ENCODE data around the gene NBAS. TPM values are rescaled to one million over a fixed set of nuclear protein-coding genes. Genes with fewer than 3 reads are reported as not detected.
"Not testable (repeated sequence)": the region's sequence is repeated elsewhere in the genome, so short reads cannot be mapped to it uniquely, and the experiment has no call there.

Gene NBAS
- total and polyA plus RNA-seq, 3 experiments from 2014 or later = 22.0 to 34.1 (median 30.6) TPM

GRCh38 chr2:15531095-15531854, 29.9 kb downstream of the NBAS start:
- H3K9me3 ChIP-seq (ENCODE audit: low read length) = no peaks in the 10 kb centered on the region
- Mint-ChIP-seq H3K9me3 (no peaks in the 10 kb centered on the region), H3K4me1 (peaks cover 0 to 4% (median 0%) of the 10 kb centered on the region in 3 donors), H3K27me3 (no peaks in the 10 kb centered on the region), H3K27ac (no peak overlapping the region), H3K4me3 (no peak overlapping the region), H3K36me3 (peaks cover 8 to 65% (median 34%) of the 10 kb centered on the region in 3 donors)
- POLR2A ChIA-PET = no interaction called here
- no peak overlapping the region for H3K4me3 ChIP-seq (ENCODE audit: low read length)
- DNase-seq = no peak
- no peaks in the 10 kb centered on the region for H3K4me1 ChIP-seq (ENCODE audit: insufficient read depth, low read length)
- no peaks in the 10 kb centered on the region for H3K27me3 ChIP-seq (ENCODE audit: insufficient read depth, low read length, poor library complexity, severe bottlenecking)
- no peak overlapping the region for H3K27ac ChIP-seq (ENCODE audit: low read depth, low read length)
- H3K36me3 ChIP-seq (ENCODE audit: insufficient read depth, low read length) = no peaks in the 10 kb centered on the region
- CTCF ChIA-PET = no interaction called here

GRCh38 chr2:15527074-15527739, 33.9 kb downstream of the NBAS start:
- ChIA-PET CTCF (interaction anchor here (1.1 kb wide), 1 partner anchor 50 kb away, joined by 3 read pairs; no protein-coding TSS in a partner anchor), POLR2A (no interaction called here)
- Mint-ChIP-seq H3K27me3 (no peaks in the 10 kb centered on the region), H3K4me1 (peaks cover 0 to 4% (median 0%) of the 10 kb centered on the region in 3 donors), H3K4me3 (no peak overlapping the region), H3K27ac (peak overlapping the region in 1 of 8 donors; percentile 30), H3K9me3 (no peaks in the 10 kb centered on the region), H3K36me3 (peaks cover 21 to 60% (median 40%) of the 10 kb centered on the region in 3 donors)
- no peaks in the 10 kb centered on the region for H3K27me3 ChIP-seq (ENCODE audit: insufficient read depth, low read length, poor library complexity, severe bottlenecking)
- no peak overlapping the region for H3K4me3 ChIP-seq (ENCODE audit: low read length)
- H3K27ac ChIP-seq (ENCODE audit: low read depth, low read length) = no peak overlapping the region
- H3K4me1 ChIP-seq (ENCODE audit: insufficient read depth, low read length) = no peaks in the 10 kb centered on the region
- H3K9me3 ChIP-seq (ENCODE audit: low read length) = no peaks in the 10 kb centered on the region
- peaks cover 5% of the 10 kb centered on the region for H3K36me3 ChIP-seq (ENCODE audit: insufficient read depth, low read length)
- no peak for DNase-seq

- no peaks in the 10 kb centered on the region for H3K9me3 Mint-ChIP-seq
- Histone ChIP-seq H3K4me1 (ENCODE audit: insufficient read depth, low read length) (no peaks in the 10 kb centered on the region), H3K36me3 (ENCODE audit: insufficient read depth, low read length) (peaks cover 5% of the 10 kb centered on the region), H3K27me3 (ENCODE audit: insufficient read depth, low read length, poor library complexity, severe bottlenecking) (no peaks in the 10 kb centered on the region), H3K27ac (ENCODE audit: low read depth, low read length) (no peak overlapping the region), H3K4me3 (ENCODE audit: low read length) (no peak overlapping the region), H3K9me3 (ENCODE audit: low read length) (no peaks in the 10 kb centered on the region)
- H3K36me3 Mint-ChIP-seq = peaks cover 23 to 60% (median 30%) of the 10 kb centered on the region in 3 donors
- ChIA-PET CTCF (interaction anchor here (1.2 kb wide), 1 partner anchor 11 kb away, joined by 3 read pairs; no protein-coding TSS in a partner anchor), POLR2A (no interaction called here)
- no peak overlapping the region for H3K4me3 Mint-ChIP-seq
- no peak overlapping the region for H3K27ac Mint-ChIP-seq
- no peaks in the 10 kb centered on the region for H3K27me3 Mint-ChIP-seq
- DNase-seq = no peak
- H3K4me1 Mint-ChIP-seq = no peaks in the 10 kb centered on the region
Measured at GRCh38 chr2:15521641-15522181, 39.4 kb downstream of the NBAS start.

GRCh38 chr2:15520346-15520745, 40.8 kb downstream of the NBAS start:
- peaks cover 5% of the 10 kb centered on the region for H3K36me3 ChIP-seq (ENCODE audit: insufficient read depth, low read length)
- H3K9me3 ChIP-seq (ENCODE audit: low read length) = no peaks in the 10 kb centered on the region
- Mint-ChIP-seq H3K4me1 (peaks cover 0 to 5% (median 0%) of the 10 kb centered on the region in 3 donors), H3K4me3 (no peak overlapping the region), H3K36me3 (peaks cover 16 to 61% (median 32%) of the 10 kb centered on the region in 3 donors), H3K27ac (no peak overlapping the region), H3K9me3 (no peaks in the 10 kb centered on the region), H3K27me3 (no peaks in the 10 kb centered on the region)
- no peaks in the 10 kb centered on the region for H3K4me1 ChIP-seq (ENCODE audit: insufficient read depth, low read length)
- CTCF ChIA-PET = interaction anchor here (1.2 kb wide), 1 partner anchor 10 kb away, joined by 3 read pairs; no protein-coding TSS in a partner anchor
- no peaks in the 10 kb centered on the region for H3K27me3 ChIP-seq (ENCODE audit: insufficient read depth, low read length, poor library complexity, severe bottlenecking)
- no peak for DNase-seq
- H3K4me3 ChIP-seq (ENCODE audit: low read length) = no peak overlapping the region
- POLR2A ChIA-PET = no interaction called here
- no peak overlapping the region for H3K27ac ChIP-seq (ENCODE audit: low read depth, low read length)

GRCh38 chr2:15518759-15519158, 42.4 kb downstream of the NBAS start:
- H3K9me3 Mint-ChIP-seq; H3K4me3 ChIP-seq (ENCODE audit: low read length); H3K4me1 ChIP-seq (ENCODE audit: insufficient read depth, low read length); H3K4me1 Mint-ChIP-seq; H3K27ac ChIP-seq (ENCODE audit: low read depth, low read length); H3K36me3 ChIP-seq (ENCODE audit: insufficient read depth, low read length); CTCF ChIA-PET; H3K27me3 ChIP-seq (ENCODE audit: insufficient read depth, low read length, poor library complexity, severe bottlenecking); H3K9me3 ChIP-seq (ENCODE audit: low read length); H3K27me3 Mint-ChIP-seq; DNase-seq; H3K4me3 Mint-ChIP-seq; POLR2A ChIA-PET: not testable (repeated sequence)
- Mint-ChIP-seq H3K27ac (peak overlapping the region in 1 of 8 donors; percentile 56), H3K36me3 (peaks cover 7 to 61% (median 26%) of the 10 kb centered on the region in 3 donors)

- Mint-ChIP-seq H3K27ac (no peak overlapping the region), H3K4me3 (no peak overlapping the region), H3K27me3 (no peaks in the 10 kb centered on the region), H3K4me1 (peaks cover 0 to 5% (median 0%) of the 10 kb centered on the region in 3 donors), H3K36me3 (peaks cover 11 to 64% (median 26%) of the 10 kb centered on the region in 3 donors), H3K9me3 (no peaks in the 10 kb centered on the region)
- DNase-seq = no peak
- ChIA-PET POLR2A (no interaction called here), CTCF (no interaction called here)
- no peak overlapping the region for H3K27ac ChIP-seq (ENCODE audit: low read depth, low read length)
- H3K27me3 ChIP-seq (ENCODE audit: insufficient read depth, low read length, poor library complexity, severe bottlenecking) = no peaks in the 10 kb centered on the region
- H3K4me3 ChIP-seq (ENCODE audit: low read length) = no peak overlapping the region
- H3K36me3 ChIP-seq (ENCODE audit: insufficient read depth, low read length) = peaks cover 5% of the 10 kb centered on the region
- no peaks in the 10 kb centered on the region for H3K9me3 ChIP-seq (ENCODE audit: low read length)
- no peaks in the 10 kb centered on the region for H3K4me1 ChIP-seq (ENCODE audit: insufficient read depth, low read length)
Measured at GRCh38 chr2:15517793-15518192, 43.3 kb downstream of the NBAS start.

GRCh38 chr2:15511686-15512085, 49.4 kb downstream of the NBAS start:
- H3K4me3 Mint-ChIP-seq = no peak overlapping the region
- peaks cover 3 to 5% (median 4%) of the 10 kb centered on the region in 3 donors for H3K4me1 Mint-ChIP-seq
- Histone ChIP-seq H3K4me3 (ENCODE audit: low read length) (no peak overlapping the region), H3K27me3 (ENCODE audit: insufficient read depth, low read length, poor library complexity, severe bottlenecking) (no peaks in the 10 kb centered on the region), H3K9me3 (ENCODE audit: low read length) (no peaks in the 10 kb centered on the region), H3K4me1 (ENCODE audit: insufficient read depth, low read length) (no peaks in the 10 kb centered on the region), H3K27ac (ENCODE audit: low read depth, low read length) (no peak overlapping the region), H3K36me3 (ENCODE audit: insufficient read depth, low read length) (peaks cover 22% of the 10 kb centered on the region)
- no peak for DNase-seq
- H3K9me3 Mint-ChIP-seq = no peaks in the 10 kb centered on the region
- no peak overlapping the region for H3K27ac Mint-ChIP-seq
- H3K36me3 Mint-ChIP-seq = peaks cover 10 to 83% (median 42%) of the 10 kb centered on the region in 3 donors
- ChIA-PET CTCF (no interaction called here), POLR2A (no interaction called here)
- no peaks in the 10 kb centered on the region for H3K27me3 Mint-ChIP-seq

- Mint-ChIP-seq H3K9me3 (no peaks in the 10 kb centered on the region), H3K27ac (no peak overlapping the region)
Measured at GRCh38 chr2:15510552-15510951, 50.6 kb downstream of the NBAS start.

More at GRCh38 chr2:15510552-15510951, 50.6 kb downstream of the NBAS start:
- no peak for DNase-seq
- H3K36me3 ChIP-seq (ENCODE audit: insufficient read depth, low read length) = peaks cover 22% of the 10 kb centered on the region
- H3K27me3 ChIP-seq (ENCODE audit: insufficient read depth, low read length, poor library complexity, severe bottlenecking) = no peaks in the 10 kb centered on the region
- H3K4me3 ChIP-seq (ENCODE audit: low read length) = no peak overlapping the region
- CTCF ChIA-PET = interaction anchor here (1.1 kb wide), 1 partner anchor 11 kb away, joined by 3 read pairs; no protein-coding TSS in a partner anchor
- H3K4me1 ChIP-seq (ENCODE audit: insufficient read depth, low read length) = no peaks in the 10 kb centered on the region
- no peaks in the 10 kb centered on the region for H3K27me3 Mint-ChIP-seq
- H3K9me3 ChIP-seq (ENCODE audit: low read length) = no peaks in the 10 kb centered on the region
- POLR2A ChIA-PET = no interaction called here
- H3K36me3 Mint-ChIP-seq = peaks cover 10 to 81% (median 39%) of the 10 kb centered on the region in 3 donors
- H3K4me1 Mint-ChIP-seq = peaks cover under 1 to 10% (median 3%) of the 10 kb centered on the region in 3 donors
- no peak overlapping the region for H3K4me3 Mint-ChIP-seq
- H3K27ac ChIP-seq (ENCODE audit: low read depth, low read length) = no peak overlapping the region
